GM19324 (cell line): Measurements from ENCODE around the gene HPSE2.
"Not testable (repeated sequence)": the region's sequence is repeated elsewhere in the genome, so short reads cannot be mapped to it uniquely, and the experiment has no call there.

ENCODE experiments used
- ATAC-seq: cut with Tn5 transposase; IDR thresholded peaks from one replicate; pipeline ENCODE4 v1.9.1; 2021; ENCODE audit warnings: mild to moderate bottlenecking, moderate library complexity; ENCODE audit not compliant: unreplicated experiment, low FRiP score

The HPSE2 gene

DNA sequence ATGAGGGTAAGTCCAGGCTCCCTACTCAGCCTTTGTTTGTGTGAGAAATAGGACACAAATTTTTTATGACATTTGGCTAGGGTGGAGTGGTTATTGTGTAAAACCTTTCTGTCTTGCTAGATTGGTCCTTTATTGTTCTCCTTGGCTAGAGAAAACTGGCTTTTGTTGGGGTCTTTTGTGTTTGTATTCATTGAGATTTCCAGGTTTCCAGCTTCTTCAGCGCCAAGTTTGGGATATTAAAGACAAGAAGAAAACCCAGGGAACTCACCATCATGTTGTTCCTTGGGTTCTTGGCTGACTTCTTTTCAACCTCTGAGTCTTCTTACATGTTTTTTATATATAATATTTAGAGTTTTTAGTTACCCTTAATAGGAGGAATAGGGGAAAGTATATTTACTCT, 310.0 kb downstream of the HPSE2 start:
- ATAC-seq: no peak

DNA sequence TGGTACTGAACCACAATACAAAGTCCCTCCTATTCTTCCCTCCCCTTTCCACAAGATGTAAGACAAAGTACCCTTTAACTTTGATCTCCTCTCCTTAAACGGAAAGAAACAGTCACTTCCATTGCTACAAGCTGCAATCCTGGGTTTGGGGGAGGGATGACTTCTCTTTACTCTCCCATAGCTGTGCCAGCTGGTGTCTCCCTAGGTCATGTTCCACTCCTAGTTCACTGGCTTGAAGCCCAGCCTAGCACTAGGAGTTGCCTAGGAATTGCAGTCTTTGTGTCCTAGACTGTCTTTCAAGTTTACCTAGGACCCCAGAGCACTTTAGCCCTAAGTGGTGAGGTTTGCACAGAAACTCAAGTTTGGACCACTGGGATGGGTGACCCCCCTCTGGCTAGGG, 311.1 kb downstream of the HPSE2 start:
- ATAC-seq: no peak

DNA sequence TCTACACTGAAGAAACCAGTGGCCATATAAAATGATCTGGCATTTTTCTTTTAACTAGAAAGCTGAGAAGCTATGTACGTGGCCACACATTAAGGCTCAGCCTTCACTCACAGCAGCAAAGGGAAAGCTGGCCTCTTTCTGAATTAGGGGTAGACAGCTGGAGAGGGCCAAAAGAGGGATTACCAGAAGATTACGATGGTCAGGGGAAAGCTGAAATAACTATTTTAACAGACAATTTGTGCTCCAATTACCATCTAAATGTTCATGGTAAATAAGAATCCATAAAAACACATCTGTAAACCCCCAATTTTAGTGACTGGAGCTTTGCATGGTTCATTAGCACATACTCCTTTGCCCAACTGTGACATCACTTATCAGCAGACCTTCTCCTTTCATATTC, 314.3 kb downstream of the HPSE2 start:
- ATAC-seq: no peak

DNA sequence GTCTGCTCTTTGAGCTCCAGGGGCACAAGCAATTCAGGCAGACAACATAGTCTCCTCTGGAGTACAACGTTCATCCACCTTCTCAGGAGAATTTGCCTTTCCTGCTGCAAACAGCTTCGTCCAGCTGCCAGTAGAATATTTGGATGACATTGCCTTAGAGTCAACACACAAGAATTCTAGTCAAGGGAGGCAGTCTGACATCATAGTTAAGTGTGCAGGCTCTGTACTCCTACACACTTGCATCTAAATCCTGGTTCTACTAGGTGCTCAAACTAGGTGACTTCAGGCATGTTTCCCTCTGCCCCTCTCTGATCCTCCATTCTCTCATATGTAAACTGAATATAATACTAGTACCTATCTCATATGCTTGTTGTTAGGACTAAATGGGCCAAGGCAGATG, 314.8 kb downstream of the HPSE2 start:
- ATAC-seq: no peak

DNA sequence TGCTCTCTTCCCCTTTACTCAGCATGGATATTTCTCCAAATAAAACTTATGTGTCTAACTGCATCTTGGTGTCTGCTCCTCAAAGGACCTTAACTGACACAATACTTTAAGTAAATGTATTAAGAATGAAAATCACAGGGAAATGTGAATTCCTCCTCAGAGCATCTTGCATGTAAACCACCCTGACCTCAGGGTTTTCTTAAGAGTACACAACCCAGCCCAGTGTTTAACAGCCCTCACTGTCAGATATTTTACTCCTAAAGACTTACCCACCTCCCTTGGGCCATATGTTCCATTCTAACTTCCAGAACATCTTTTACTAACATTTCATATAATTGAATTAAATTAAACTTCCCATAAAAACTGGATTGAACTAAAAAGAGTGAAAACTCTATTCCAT, 315.3 kb downstream of the HPSE2 start:
- no peak for ATAC-seq

DNA sequence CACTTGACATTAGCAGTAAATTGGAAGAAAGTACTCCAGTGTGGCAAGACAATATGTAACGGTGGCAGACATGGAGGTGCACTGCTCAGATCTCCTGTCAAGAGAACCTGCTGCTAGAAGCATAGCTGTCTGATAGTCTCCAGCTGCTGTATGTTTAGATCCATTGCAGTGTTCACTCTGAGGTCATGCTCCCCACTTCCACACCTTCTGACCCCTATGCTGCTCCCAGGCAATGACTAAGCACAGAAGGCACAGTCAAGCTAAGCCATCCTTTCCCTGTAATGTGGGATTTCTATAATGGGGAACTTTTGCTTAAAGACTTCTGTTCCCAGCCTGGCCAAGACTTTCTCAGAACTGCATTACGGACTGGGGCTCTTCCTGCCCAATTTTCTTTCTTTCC, 315.8 kb downstream of the HPSE2 start:
- no peak for ATAC-seq

DNA sequence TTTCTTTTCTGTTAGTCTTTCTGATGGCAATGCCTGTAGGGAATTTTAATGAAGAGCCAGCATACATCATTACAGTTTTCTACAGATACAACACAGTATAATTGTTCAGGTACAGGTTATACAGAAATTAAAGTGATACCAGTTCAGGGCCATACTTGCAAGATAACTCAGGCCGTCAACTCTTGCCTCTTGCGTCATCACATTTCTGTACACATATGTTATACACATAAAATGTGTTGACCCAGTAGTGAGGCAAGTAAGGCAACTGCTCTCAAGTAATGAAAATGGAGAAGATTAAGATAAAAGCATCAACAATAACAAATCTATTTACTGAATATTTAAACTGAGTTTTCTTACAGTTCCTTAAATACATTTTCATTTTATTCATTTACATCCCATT, 317.8 kb downstream of the HPSE2 start:
- no peak for ATAC-seq

DNA sequence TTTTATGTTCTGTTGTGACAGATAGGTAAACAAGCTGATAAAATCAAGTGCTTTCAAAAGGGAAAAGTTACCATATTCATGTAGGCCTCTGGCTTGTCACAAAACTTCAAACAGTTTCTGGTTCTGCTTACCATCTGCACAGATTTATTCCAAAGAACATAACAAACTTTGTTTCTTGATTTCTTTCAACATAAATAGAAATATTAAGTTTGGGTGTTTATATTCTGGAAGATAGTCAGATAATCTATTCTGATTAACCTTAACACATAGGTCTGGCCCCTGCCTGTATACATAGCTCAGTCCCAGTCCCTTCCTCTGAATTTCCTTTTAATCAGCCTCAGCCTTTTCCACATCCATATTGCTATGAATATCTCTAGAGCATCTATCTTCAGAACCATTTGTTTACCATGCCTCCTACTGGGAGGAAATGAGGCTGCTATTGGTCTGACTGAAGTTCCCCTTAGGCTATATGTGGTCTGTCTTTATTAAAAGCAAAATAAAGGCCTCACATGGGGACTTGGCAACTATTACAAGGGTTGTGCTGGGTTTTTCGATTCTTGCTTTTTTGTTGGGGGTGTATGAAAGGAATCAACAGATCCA, 319.0 kb downstream of the HPSE2 start:
- ATAC-seq: no peak

DNA sequence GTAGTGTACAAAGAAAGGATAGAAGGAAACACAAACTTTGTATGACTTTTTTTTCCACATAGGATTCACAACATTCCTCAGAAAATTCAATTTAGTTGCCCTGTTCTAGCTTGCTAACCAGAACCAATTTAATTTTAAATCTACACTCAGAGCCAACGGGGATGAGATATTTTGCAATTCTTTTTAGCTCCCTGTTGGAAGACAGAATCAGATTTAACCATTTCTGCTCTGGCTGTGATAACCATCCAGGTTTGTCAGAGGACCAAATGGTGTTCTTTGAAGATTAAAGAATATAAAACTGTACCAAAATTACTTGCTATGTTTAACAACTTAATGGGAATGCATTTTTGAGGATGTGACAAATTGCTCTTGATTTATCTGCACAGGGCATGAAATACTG, 319.7 kb downstream of the HPSE2 start:
- no peak for ATAC-seq

DNA sequence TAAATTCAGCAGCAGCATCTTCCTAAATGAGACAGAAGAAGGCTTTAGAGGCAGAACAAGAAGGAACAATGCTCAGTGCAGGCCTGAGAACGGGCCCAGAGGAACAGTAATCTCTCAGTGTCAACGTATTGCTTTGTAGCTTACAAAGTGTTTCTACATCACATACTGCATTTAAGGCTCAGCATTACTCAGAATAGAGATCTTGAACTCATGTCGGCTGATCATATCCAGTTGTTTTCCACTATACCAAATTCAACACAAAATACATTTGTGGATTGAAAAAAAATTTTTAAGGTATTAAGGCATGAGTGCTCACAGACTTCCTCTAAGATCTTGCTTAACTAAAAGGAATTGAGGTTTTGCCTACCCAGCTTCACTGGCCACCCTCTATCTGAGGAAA, 325.1 kb downstream of the HPSE2 start:
- no peak for ATAC-seq

DNA sequence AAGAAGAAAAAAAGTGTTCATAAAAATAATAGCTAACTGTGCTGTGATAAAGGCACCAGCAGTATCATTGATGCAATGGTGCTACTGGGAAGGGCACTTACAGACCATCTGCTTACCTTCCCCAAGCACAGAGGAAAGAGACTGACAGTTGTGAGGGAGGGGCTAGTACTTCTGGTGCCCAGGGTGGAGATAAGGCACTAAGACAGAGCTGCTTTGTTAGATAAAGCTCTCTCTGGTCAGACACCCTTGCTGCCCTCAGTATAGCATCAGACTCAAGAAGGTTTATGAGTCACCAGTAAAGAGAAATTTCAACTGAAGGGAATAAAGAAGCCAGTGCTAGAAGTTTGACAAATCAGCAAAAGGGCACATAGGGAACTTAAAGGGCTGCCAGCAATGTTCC, 325.6 kb downstream of the HPSE2 start:
- no peak for ATAC-seq

DNA sequence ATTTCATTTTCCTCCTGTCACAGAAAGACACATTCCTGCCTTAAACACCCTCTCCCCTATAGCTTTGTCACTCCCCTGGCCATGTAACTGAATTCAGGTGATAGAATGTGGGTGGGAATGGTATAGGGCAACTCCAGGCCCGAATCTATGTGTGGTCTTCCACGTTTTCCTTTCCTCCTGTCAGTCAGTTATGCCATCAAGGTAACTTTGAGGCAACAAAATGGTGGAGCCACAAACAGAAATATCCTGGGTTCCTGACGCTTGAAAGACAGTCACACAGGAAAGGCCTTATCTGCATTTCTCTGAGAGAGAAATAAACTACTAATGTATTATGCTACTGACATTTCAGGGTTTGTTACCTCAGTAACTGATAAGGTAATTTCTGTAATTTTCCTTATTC, 326.8 kb downstream of the HPSE2 start:
- ATAC-seq: no peak

DNA sequence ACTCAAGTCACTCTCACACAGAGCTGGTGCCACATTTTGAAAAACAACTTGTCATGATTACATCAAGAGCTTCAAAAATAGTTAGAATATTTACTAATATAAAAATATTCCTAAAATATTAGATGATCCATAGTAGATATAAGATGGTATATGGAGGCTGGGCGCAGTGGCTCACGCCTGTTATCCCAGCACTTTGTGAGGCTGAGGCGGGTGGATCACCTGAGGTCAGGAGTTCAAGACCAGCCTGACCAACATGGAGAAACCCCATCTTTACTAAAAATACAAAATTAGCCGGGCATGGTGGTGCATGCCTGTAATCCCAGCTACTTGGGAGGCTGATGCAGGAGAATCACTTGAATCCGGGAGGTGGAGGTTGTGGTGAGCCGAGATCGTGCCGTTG, 327.4 kb downstream of the HPSE2 start:
- not testable (repeated sequence) for ATAC-seq

DNA sequence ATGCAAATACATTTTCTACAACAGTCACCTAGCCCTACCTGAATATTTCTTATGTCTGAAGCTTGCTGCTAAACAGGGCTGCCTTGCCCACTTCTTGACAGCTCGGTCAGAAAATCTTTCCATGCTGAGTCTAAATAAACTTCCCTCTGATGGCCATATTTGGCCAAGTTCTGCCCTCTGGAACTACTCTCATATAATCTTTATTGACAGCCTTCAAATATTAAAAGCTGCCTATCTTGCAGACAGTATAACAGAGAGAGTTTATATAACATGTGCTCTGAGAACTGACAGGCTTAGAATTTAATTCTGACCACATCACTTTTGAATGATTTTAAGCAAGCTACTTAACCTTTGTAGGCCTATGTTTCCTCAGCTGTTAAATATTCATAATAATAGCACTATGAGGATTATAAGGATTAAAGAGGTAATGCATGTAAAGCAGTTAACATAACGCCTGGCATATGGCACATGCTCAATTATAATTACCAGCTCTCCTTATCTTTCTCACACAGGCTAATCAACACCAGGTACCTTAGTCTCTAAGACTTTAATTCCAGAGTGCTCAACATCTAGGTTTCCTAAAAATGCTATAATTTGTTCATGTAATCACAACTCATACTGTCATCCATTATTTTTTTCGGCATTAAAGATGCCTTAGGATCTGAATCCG, 334.1 kb downstream of the HPSE2 start:
- ATAC-seq: no peak

DNA sequence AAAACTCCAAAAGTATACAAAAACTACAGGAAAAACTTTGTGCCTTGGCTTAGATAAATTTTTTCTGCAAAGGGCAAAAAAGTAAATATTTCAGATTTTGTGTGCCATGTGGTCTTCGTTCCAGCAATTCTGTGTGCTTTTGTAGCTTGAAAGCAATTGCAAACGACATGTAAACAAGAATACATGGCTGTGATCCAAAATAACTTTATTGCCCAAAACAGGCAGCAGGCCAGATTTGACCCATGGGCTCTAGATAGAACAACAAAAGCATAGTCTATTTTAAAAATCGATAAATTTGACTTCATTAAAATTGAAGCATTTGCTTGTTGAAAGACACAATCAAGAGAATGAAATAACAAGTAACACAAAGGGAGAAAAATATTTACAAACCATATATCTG, 336.6 kb downstream of the HPSE2 start:
- ATAC-seq: no peak

DNA sequence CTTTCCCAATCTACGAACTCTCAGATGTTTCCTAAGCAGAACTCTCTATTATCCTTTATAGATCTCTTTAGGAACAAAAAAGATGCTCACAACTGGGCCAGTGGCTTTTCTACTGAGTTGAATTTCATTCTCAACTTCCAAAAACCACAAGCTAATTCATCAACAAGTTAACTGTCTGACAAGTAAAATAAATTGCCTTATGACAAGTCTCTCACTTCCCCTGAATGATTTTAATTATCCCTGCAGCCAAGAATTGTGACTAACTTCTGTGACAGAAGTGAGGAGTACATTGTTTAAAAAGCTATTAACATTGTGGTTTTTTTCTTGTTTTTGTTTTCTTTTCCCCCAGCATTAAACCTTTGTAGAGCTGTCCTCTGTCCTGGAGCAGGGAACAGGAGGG, 343.1 kb downstream of the HPSE2 start:
- ATAC-seq: no peak

DNA sequence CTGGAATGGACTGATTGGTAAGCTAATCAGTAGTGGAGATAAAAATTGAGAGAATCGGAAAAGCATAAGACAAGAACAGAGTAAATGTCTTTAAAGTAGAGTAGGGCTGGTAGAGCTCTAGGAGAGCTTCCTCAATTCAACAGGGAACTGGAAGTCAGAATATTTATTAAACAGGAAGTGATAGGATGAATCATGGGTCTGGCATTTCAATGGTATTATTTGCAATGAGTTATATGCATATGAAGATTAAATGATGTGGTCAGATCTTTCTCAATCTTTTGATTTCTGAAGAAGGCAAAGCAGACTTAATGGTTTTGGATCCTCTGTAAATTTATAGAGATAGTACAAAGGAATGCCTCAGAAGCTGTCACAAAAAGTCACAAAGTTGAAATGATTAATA, 349.0 kb downstream of the HPSE2 start:
- ATAC-seq: no peak

DNA sequence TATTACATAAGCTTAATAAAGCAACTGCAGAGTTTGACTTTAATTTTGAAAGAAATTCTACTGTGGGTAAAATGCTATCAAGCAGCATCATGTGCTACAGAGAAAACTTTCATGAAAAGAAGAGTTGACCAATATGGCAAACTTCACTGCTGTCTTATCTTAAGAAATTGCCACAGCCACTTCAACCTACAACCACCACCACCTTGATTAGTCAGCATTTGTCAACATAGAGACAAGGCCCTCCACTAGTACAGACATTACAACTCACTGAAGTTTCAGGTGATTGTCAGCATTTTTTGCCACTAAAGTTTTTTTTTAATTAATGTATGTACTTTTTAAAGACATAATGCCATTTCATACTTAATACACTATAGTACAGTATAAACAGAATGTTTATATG, 350.3 kb downstream of the HPSE2 start:
- no peak for ATAC-seq

DNA sequence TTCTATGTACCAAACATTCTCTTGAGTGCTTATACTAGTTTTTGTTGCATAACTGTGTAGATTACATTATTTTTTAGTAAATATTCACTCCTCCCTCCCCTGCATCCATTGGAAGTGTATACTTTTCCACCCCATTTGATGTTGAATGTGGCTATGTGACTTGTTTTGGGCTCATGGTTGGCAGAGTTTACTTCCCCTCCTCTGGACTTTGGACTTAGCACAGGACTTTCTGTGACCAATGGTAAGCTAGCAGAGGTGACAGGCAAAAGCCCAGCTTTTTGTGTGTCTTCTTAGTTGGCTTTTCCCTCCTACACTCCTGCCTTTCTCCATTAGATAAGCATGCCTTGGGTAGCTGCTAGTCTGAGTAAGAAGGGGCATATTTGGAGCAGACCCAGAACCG, 353.9 kb downstream of the HPSE2 start:
- no peak for ATAC-seq

DNA sequence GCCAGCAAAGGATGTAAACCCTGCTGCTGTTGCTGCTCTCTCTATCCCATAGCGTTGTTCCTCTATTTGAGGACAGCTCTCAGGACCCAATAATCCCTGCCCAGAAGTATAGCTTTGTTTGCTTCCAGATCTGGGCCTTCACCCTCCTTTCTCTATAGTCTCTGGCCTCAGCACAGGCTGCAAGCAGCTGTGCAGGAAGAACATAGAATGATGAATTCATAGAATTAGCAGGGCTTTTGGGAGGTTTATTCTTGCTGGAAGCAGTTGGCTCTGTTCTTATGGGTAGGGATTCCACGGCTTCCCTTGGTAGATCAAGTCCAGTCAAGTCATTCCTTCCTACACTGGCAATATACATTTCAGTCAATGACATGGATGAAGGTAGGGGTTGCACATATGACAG, 354.7 kb downstream of the HPSE2 start:
- ATAC-seq: no peak

DNA sequence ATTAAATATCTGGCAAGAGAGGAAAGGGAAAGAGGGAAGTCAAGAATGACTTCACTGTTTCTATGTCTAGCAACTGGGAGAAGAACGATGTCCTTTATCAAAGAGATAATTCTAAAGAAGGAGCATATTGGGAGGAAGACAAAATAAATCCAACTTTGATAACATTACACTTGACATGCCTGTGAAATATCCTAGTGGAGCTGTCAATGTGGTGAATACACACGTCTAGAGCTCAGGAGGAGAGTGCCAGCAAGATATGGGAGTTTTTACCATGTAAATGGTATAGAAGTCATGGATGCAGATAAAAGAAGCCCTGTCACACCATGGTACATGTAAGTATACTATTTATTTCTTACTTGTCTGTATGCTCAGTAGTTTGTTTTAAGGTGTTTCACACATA, 356.7 kb downstream of the HPSE2 start:
- no peak for ATAC-seq

DNA sequence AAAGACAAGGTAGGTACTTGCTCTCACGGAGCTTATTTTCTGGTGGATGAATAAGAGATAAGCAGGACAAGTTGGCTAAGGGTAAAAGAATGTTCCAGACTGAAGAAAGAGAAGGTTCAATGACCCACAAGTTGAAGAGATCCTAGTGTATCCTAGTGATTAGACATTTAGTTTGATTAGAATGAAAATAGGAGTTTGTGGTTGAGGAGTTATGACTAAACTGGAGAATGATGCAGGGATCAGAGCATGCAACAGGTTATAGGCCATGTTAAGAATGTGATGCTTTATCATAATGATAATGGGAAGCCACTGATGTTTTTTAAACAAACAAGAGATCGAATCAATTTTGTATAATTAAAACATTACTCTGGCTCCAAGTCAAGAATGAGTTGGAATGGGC, 357.2 kb downstream of the HPSE2 start:
- no peak for ATAC-seq

DNA sequence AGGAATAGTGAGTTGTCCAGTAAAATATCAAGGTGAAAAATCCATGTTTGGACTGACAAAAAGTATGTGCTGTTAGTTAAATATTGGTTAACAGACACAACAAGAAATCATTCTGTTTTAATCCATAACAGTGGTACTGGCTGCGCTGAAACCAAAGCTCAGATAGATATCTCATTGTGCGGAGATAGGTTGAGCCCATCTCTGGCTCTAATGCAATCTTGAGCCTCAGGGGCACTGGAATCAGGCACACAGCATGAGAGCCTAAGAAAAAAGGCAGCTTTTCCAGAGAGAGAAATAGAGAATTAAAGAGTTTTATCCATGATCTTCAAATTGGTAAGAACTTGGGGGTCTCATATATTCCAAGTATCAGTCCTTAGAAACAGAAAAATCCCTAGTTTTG, 373.7 kb downstream of the HPSE2 start:
- ATAC-seq: no peak
